DOHH2 (cell line): ENCODE measurements around the gene ZNF444.

Experiments
- H3F3A ChIP-seq: fragments of 200-600 bp; sonication (generic), shearing (Covaris generic); 2 replicates; pipeline ENCODE4 v1.6.0; 2016; ENCODE audit warnings: antibody characterized with exemption, mild to moderate bottlenecking; ENCODE audit not compliant: control insufficient read depth, insufficient read depth
- H3K27ac ChIP-seq: fragments of 200-600 bp; sonication (generic); 2 replicates; pipeline ENCODE4 v1.5.1; 2014; ENCODE audit warnings: low read depth, mild to moderate bottlenecking, low read length, moderate library complexity
- H3K27me3 ChIP-seq: fragments of 200-600 bp; sonication (generic); 2 replicates; pipeline ENCODE4 v1.6.1; 2014; ENCODE audit warnings: mild to moderate bottlenecking, low read length, mixed read lengths; ENCODE audit not compliant: control insufficient read depth
- H3K36me3 ChIP-seq: fragments of 200-600 bp; sonication (generic); 2 replicates; pipeline ENCODE4 v1.6.1; 2014; ENCODE audit warnings: mild to moderate bottlenecking, low read length, moderate library complexity, mixed read lengths; ENCODE audit not compliant: control insufficient read depth
- H3K4me1 ChIP-seq: fragments of 200-600 bp; sonication (generic); 2 replicates; pipeline ENCODE4 v1.6.1; 2014; ENCODE audit warnings: mild to moderate bottlenecking, low read length, mixed read lengths; ENCODE audit not compliant: control insufficient read depth
- H3K4me2 ChIP-seq: fragments of 200-600 bp; sonication (generic); 2 replicates; pipeline ENCODE4 v1.6.0; 2014; ENCODE audit warnings: mild to moderate bottlenecking, low read length, moderate library complexity
- H3K4me3 ChIP-seq: fragments of 200-600 bp; sonication (generic); 2 replicates; pipeline ENCODE4 v1.5.1; 2014; ENCODE audit warnings: mild to moderate bottlenecking, low read length, mixed read lengths
- H3K79me2 ChIP-seq: fragments of 200-600 bp; sonication (generic); 2 replicates; pipeline ENCODE4 v1.6.1; 2014; ENCODE audit warnings: mild to moderate bottlenecking, low read length, mixed read lengths; ENCODE audit not compliant: control insufficient read depth
- H3K9me2 ChIP-seq: fragments of 200-600 bp; sonication (generic); replicated peaks from 2 replicates; pipeline ENCODE4 v1.6.1; 2014; ENCODE audit warnings: mild to moderate bottlenecking, low read length, mixed read lengths; ENCODE audit not compliant: control insufficient read depth
- H3K9me3 ChIP-seq: fragments of 200-600 bp; sonication (generic); 2 replicates; pipeline ENCODE4 v1.6.1; 2014; ENCODE audit warnings: antibody characterized with exemption, low read length, mixed read lengths; ENCODE audit not compliant: control insufficient read depth, insufficient read depth
- H4K20me1 ChIP-seq: fragments of 200-600 bp; sonication (generic); 2 replicates; pipeline ENCODE4 v1.6.0; 2014; ENCODE audit warnings: low read depth, mild to moderate bottlenecking, antibody characterized with exemption, low read length, moderate library complexity; ENCODE audit not compliant: control insufficient read depth, insufficient read depth
- CTCF ChIP-seq: fragments of 200-600 bp; sonication (generic); IDR thresholded peaks from one replicate; pipeline ENCODE4 v1.5.1; 2014; ENCODE audit warnings: antibody characterized with exemption, mild to moderate bottlenecking, low read depth, low read length; ENCODE audit not compliant: poor library complexity, severe bottlenecking
- EZH2phosphoT487 ChIP-seq: fragments of 200-600 bp; sonication (generic); IDR thresholded peaks from 2 replicates; pipeline ENCODE4 v1.6.1; 2017; ENCODE audit warnings: borderline replicate concordance, mild to moderate bottlenecking, antibody characterized with exemption, low read length, moderate library complexity, mixed read lengths

Gene ZNF444

GRCh38 chr19:56120002-56120370 lies 21.1 kb upstream of the ZNF444 start:
- H3F3A ChIP-seq = no peaks in the 10 kb centered on the region
- no peaks in the 10 kb centered on the region for H3K9me3 ChIP-seq
- no peaks in the 10 kb centered on the region for H3K9me2 ChIP-seq
- peak overlapping the region; percentile 88 for H3K4me3 ChIP-seq
- H3K27ac ChIP-seq = peak overlapping the region; percentile 83
- 0 out of 2 replicates have a peak, but pooled peaks cover 2% of the 10 kb centered on the region for H4K20me1 ChIP-seq
- H3K4me2 ChIP-seq = peak overlapping the region; percentile 87
- peaks cover 34% of the 10 kb centered on the region for H3K4me1 ChIP-seq
- TF ChIP-seq CTCF (no peak), EZH2phosphoT487 (no peak)
- H3K27me3 ChIP-seq = no peaks in the 10 kb centered on the region
- H3K79me2 ChIP-seq = peaks cover 57% of the 10 kb centered on the region
- H3K36me3 ChIP-seq = peaks cover 32% of the 10 kb centered on the region

GRCh38 chr19:56120371-56121179 lies 20.5 kb upstream of the ZNF444 start:
- Histone ChIP-seq H3K79me2 (peaks cover 51% of the 10 kb centered on the region), H3K4me2 (peak overlapping the region; percentile 87), H3K27me3 (no peaks in the 10 kb centered on the region), H3K9me2 (no peaks in the 10 kb centered on the region), H3K4me1 (peaks cover 34% of the 10 kb centered on the region), H3K4me3 (peak overlapping the region; percentile 88), H3F3A (no peaks in the 10 kb centered on the region), H3K36me3 (peaks cover 32% of the 10 kb centered on the region), H4K20me1 (0 out of 2 replicates have a peak, but pooled peaks cover 2% of the 10 kb centered on the region), H3K9me3 (no peaks in the 10 kb centered on the region), H3K27ac (peak overlapping the region; percentile 83)
- TF ChIP-seq CTCF (no peak), EZH2phosphoT487 (no peak)

- Histone ChIP-seq H3K27ac (peak within 1 kb of the TSS; percentile 83), H4K20me1 (0 out of 2 replicates have a peak, but pooled peaks cover 2% of the 10 kb centered on the region), H3K27me3 (no peaks in the 10 kb centered on the region), H3F3A (no peaks in the 10 kb centered on the region), H3K9me3 (no peaks in the 10 kb centered on the region), H3K4me3 (peak within 1 kb of the TSS; percentile 88), H3K79me2 (peaks cover 42% of the 10 kb centered on the region), H3K36me3 (peaks cover 32% of the 10 kb centered on the region), H3K9me2 (no peaks in the 10 kb centered on the region), H3K4me1 (peaks cover 34% of the 10 kb centered on the region), H3K4me2 (peak within 1 kb of the TSS; percentile 87)
- TF ChIP-seq EZH2phosphoT487 (no peak), CTCF (no peak)
Observed at GRCh38 chr19:56121180-56122167, 19.6 kb upstream of the ZNF444 start, which contains the start of gene ZNF787. ZNF787 (minus strand) TSS chr19:56121295; CDS start chr19:56103217, 18,078 bp downstream.
